Stomach (tissue), 9 donors: ENCODE results near the gene CARD19. TPM values are rescaled to one million over a fixed set of nuclear protein-coding genes. Genes with fewer than 3 reads are reported as not detected.

Experiments
- DNase-seq, 2 donors: peaks; one replicate each; pipeline versions ENCODE4 v3.0.0 to v3.0.0-alpha.2; 2013 to 2019
- H3K27ac ChIP-seq, 5 donors: fragments of 200-600 bp in 4 of 5; sonication (generic) in 4 of 5; one replicate each; pipeline ENCODE4 v1.5.1; 2013 to 2019; ENCODE audit warnings: mild to moderate bottlenecking in 1 of 5, moderate library complexity in 1 of 5
- H3K27me3 ChIP-seq, 3 donors: fragments of 200-600 bp; sonication (generic); one replicate each; pipeline ENCODE4 v1.5.1; 2017 to 2019; ENCODE audit warnings: mixed run types in 1 of 3
- H3K36me3 ChIP-seq, 4 donors: fragments of 200-600 bp; sonication (generic); 1 replicate in 3 of 4; 2 replicates in 1 of 4; pipeline ENCODE4 v1.5.1; 2016 to 2019
- H3K4me1 ChIP-seq, 4 donors: fragments of 200-600 bp; sonication (generic); one replicate each; pipeline ENCODE4 v1.5.1; 2016 to 2019
- H3K4me3 ChIP-seq, 4 donors: fragments of 200-600 bp; sonication (generic) in 3 of 4; one replicate each; pipeline ENCODE4 v1.5.1; 2016 to 2019; ENCODE audit warnings: mild to moderate bottlenecking in 1 of 4
- H3K9me3 ChIP-seq, 4 donors: fragments of 200-600 bp; sonication (generic); one replicate each; pipeline ENCODE4 v1.5.1; 2016 to 2019
- CTCF ChIP-seq, 7 experiments: fragments of 450-650 bp in 4 of 7; fragments of 200-600 bp in 3 of 7; sonication (generic) in 3 of 7; IDR thresholded peaks; one replicate each; pipeline ENCODE4 v1.5.1; 2016 to 2019; ENCODE audit warnings: antibody characterized with exemption in 7 of 7, control low read depth in 2 of 7, mild to moderate bottlenecking in 1 of 7
- EP300 ChIP-seq: sonication (generic); formaldehyde crosslinking; IDR thresholded peaks from one replicate; pipeline ENCODE4 v1.6.1; 2017; ENCODE audit warnings: antibody characterized with exemption
- POLR2A ChIP-seq, 4 donors: fragments of 450-650 bp; IDR thresholded peaks; one replicate each; pipeline ENCODE4 v1.6.1; 2016; ENCODE audit warnings: antibody characterized with exemption in 4 of 4, control low read depth in 2 of 4, mild to moderate bottlenecking in 1 of 4, moderate library complexity in 1 of 4
- POLR2AphosphoS5 ChIP-seq, 3 donors: sonication (generic); formaldehyde crosslinking; IDR thresholded peaks; one replicate each; pipeline ENCODE4 v1.6.1; 2016; ENCODE audit warnings: antibody characterized with exemption in 3 of 3
- WGBS, 5 donors: extraction: QIAGEN DNeasy Blood & Tissue Kit in 3 of 5; methylation state at CpG; one replicate each; pipeline versions ENCODE4 v1.1.5 to v1.1.7; 2013 to 2018; 5-methylcytosine and 5-hydroxymethylcytosine counted together
- intact Hi-C: fragments of 100-400 bp; cut with DNase I; formaldehyde crosslinking; loops from one replicate; pipeline ENCODE4 v1.15.1; 2023; ENCODE audit warnings: low total_unique reads
- polyA plus RNA-seq, 3 donors: library from polyadenylated mRNA; stranded (reverse); fragments of 200-250 nt; gene quantifications; one replicate each; pipeline ENCODE4 v1.2.3, GENCODE V29; 2013
- total RNA-seq, 5 donors: library from RNA; depleted of rRNA; stranded (reverse); fragments of >200 nt; gene quantifications; one replicate each; pipeline versions ENCODE4 v1.1.0 to v1.2.3, GENCODE V29; 2014 to 2016
- donor health status: healthy with polysubstance abuse.
- donor health status: Bipolar disorder and iron deficiency.
- donor health status: healthy.

The CARD19 gene
- total and polyA plus RNA-seq, 8 donors = 14.3 to 95.1 (median 45.6) TPM

- Histone ChIP-seq H3K4me1 (peaks cover 0 to 10% (median 4%) of the 10 kb centered on the region in 4 donors), H3K27me3 (no peaks in the 10 kb centered on the region), H3K9me3 (peaks cover 0 to 13% (median 0%) of the 10 kb centered on the region in 4 donors), H3K36me3 (peaks cover 0 to 12% (median 6%) of the 10 kb centered on the region in 4 donors), H3K4me3 (no peak overlapping the region), H3K27ac (no peak overlapping the region)
- 89 to 99% (median 98%) methylated on average over 12 of the region's 12 CpGs for WGBS, 5 donors
- TF ChIP-seq EP300 (no peak), POLR2A (IDR thresholded peaks at IDR 0.05) (no peak), POLR2AphosphoS5 (IDR thresholded peaks at IDR 0.05) (no peak), CTCF (IDR thresholded peaks at IDR 0.05) (no peak)
- no peak for DNase-seq
- intact Hi-C loops = no loop called here
Observed at GRCh38 chr9:93087971-93088655, 7.9 kb upstream of the CARD19 start.

GRCh38 chr9:93088656-93089015 lies 7.4 kb upstream of the CARD19 start:
- 93 to 97% (median 97%) methylated on average over 4 of the region's 4 CpGs for WGBS, 5 donors
- H3K4me3 ChIP-seq = no peak overlapping the region
- H3K36me3 ChIP-seq = peaks cover 0 to 12% (median 6%) of the 10 kb centered on the region in 4 donors
- peaks cover 0 to 12% (median 9%) of the 10 kb centered on the region in 4 donors for H3K4me1 ChIP-seq
- no peak overlapping the region for H3K27ac ChIP-seq
- H3K27me3 ChIP-seq = no peaks in the 10 kb centered on the region
- peaks cover 0 to 13% (median 0%) of the 10 kb centered on the region in 4 donors for H3K9me3 ChIP-seq
- TF ChIP-seq CTCF (IDR thresholded peaks at IDR 0.05) (no peak), POLR2A (IDR thresholded peaks at IDR 0.05) (no peak), EP300 (no peak), POLR2AphosphoS5 (IDR thresholded peaks at IDR 0.05) (no peak)
- no peak for DNase-seq
- intact Hi-C loops = no loop called here

- Histone ChIP-seq H3K27ac (no peak overlapping the region), H3K27me3 (no peaks in the 10 kb centered on the region), H3K9me3 (peaks cover 0 to 13% (median 0%) of the 10 kb centered on the region in 4 donors), H3K4me3 (no peak overlapping the region), H3K4me1 (peaks cover 0 to 16% (median 13%) of the 10 kb centered on the region in 4 donors), H3K36me3 (peaks cover 0 to 12% (median 6%) of the 10 kb centered on the region in 4 donors)
- TF ChIP-seq EP300 (no peak), POLR2AphosphoS5 (IDR thresholded peaks at IDR 0.05) (no peak), POLR2A (IDR thresholded peaks at IDR 0.05) (no peak), CTCF (IDR thresholded peaks at IDR 0.05) (no peak)
- DNase-seq = no peak
- 77 to 88% (median 82%) methylated on average over 5 of the region's 5 CpGs for WGBS, 5 donors
- intact Hi-C loops = no loop called here
Observed at GRCh38 chr9:93089024-93089423, 7.0 kb upstream of the CARD19 start.

GRCh38 chr9:93089481-93089991 lies 6.5 kb upstream of the CARD19 start:
- no peaks in the 10 kb centered on the region for H3K27me3 ChIP-seq
- TF ChIP-seq EP300 (no peak), POLR2AphosphoS5 (IDR thresholded peaks at IDR 0.05) (no peak), CTCF (IDR thresholded peaks at IDR 0.05) (no peak), POLR2A (IDR thresholded peaks at IDR 0.05) (no peak)
- H3K4me1 ChIP-seq = peaks cover 0 to 21% (median 18%) of the 10 kb centered on the region in 4 donors
- no peak for DNase-seq
- H3K36me3 ChIP-seq = peaks cover 0 to 7% (median 4%) of the 10 kb centered on the region in 4 donors
- H3K9me3 ChIP-seq = peaks cover 0 to 13% (median 0%) of the 10 kb centered on the region in 4 donors
- H3K27ac ChIP-seq = no peak overlapping the region
- intact Hi-C loops = no loop called here
- 89 to 92% (median 91%) methylated on average over 12 of the region's 12 CpGs for WGBS, 5 donors
- no peak overlapping the region for H3K4me3 ChIP-seq
